Measurements from ENCODE around the gene PSPC1.

PSPC1 gene

DNA sequence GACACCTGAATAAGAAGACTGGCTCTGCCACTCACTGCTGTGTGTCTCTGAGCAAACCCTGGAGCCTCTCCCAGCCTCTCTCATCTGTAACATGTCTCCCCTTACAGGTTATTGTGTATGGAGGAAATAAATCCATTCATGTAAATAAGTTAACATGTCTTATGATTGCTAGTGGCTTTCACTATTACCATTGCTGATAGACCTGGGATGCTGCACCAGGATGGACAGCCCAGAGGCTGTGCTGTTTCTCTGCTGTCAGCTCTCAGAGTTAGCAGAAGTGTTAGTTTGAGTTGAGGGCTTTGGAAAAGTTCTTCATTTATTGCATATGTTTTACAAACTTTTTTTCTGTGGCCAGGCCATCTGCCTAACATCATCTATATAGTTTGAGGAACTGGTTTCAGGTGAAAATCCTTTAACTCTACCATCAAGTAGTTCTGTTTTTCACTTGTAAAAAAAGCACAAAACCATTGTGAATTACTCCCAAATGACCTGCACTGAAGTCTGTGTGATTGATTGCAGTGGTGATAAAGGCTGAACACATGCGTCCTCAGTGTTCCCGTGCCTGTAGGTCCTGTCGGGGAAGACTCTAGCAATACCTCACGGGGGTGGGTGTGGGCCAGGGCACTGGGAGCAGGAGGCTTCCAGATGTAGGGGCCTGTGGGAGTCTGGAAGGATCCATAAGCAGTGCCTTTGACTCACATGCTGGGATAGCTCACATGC, 124.7 kb downstream of the PSPC1 start:
- no peak overlapping the region for H3K27ac ChIP-seq (ENCODE audit: low read depth, low read length, severe bottlenecking)
- WGBS, 2 experiments (ENCODE audit: insufficient coverage in 2 of 2): 70 to 71% methylated on average over 4 of the region's 4 CpGs
- no peak overlapping the region for H3K4me3 ChIP-seq (ENCODE audit: extremely low read depth, insufficient read depth, low read length, poor library complexity, severe bottlenecking)
- peaks cover 42% of the 10 kb centered on the region for H3K36me3 ChIP-seq (ENCODE audit: control insufficient read depth, insufficient read depth, low read length)
- H3K4me1 ChIP-seq (ENCODE audit: control insufficient read depth, insufficient read depth, low read length, poor library complexity, severe bottlenecking): no peaks in the 10 kb centered on the region
- H3K9me3 ChIP-seq (ENCODE audit: control insufficient read depth, low read length): no peaks in the 10 kb centered on the region
